HepG2 (cell line): Measurements from ENCODE around the gene PYGO2. TPM values are rescaled to one million over a fixed set of nuclear protein-coding genes. Genes with fewer than 3 reads are reported as not detected.

Experiments
- ARID2 ChIP-seq: sonication (generic); formaldehyde crosslinking; IDR thresholded peaks from 2 replicates; pipeline ENCODE4 v1.8.1; 2022; ENCODE audit warnings: mild to moderate bottlenecking, missing genetic modification reagents, borderline replicate concordance
- ARID4A ChIP-seq: sonication (generic); formaldehyde crosslinking; IDR thresholded peaks from 2 replicates; pipeline ENCODE4 v1.5.0; 2020; ENCODE audit warnings: mild to moderate bottlenecking, missing genetic modification reagents, borderline replicate concordance
- BCL6 ChIP-seq: IDR thresholded peaks from 2 replicates; pipeline ENCODE4 v1.6.1; 2016; ENCODE audit warnings: missing genetic modification reagents, missing compliant biosample characterization
- FOXO4 ChIP-seq: sonication (generic); formaldehyde crosslinking; conservative IDR thresholded peaks from 2 replicates; pipeline ENCODE4 v1.8.1; 2023; ENCODE audit warnings: missing genetic modification reagents
- FOXP1 ChIP-seq, 2 experiments: fragments of 450-650 bp in 1 of 2; IDR thresholded peaks; 2 replicates each; pipeline ENCODE4 v1.6.1; 2017 to 2018; ENCODE audit warnings: antibody characterized with exemption in 1 of 2
- GATAD1 ChIP-seq: IDR thresholded peaks from 2 replicates; pipeline ENCODE4 v1.6.1; 2016; ENCODE audit warnings: missing genetic modification reagents, missing compliant biosample characterization
- HNF4A ChIP-seq: sonication (generic); formaldehyde crosslinking; IDR thresholded peaks from 2 replicates; pipeline ENCODE4 v1.4.0; 2020; ENCODE audit warnings: missing genetic modification reagents
- HNRNPL ChIP-seq: fragments of 200-400 bp; formaldehyde crosslinking; IDR thresholded peaks from 2 replicates; pipeline ENCODE4 v1.6.1; 2017; ENCODE audit warnings: mild to moderate bottlenecking, low read depth, low read length
- MEF2D ChIP-seq: sonication (generic); formaldehyde crosslinking; IDR thresholded peaks from 2 replicates; pipeline ENCODE4 v1.5.1; 2020; ENCODE audit warnings: mild to moderate bottlenecking, missing genetic modification reagents
- PHF20 ChIP-seq: sonication (generic); formaldehyde crosslinking; IDR thresholded peaks from 2 replicates; pipeline ENCODE4 v1.5.0; 2020; ENCODE audit warnings: mild to moderate bottlenecking, missing genetic modification reagents
- RARG ChIP-seq: sonication (generic); formaldehyde crosslinking; IDR thresholded peaks from 2 replicates; pipeline ENCODE4 v1.4.0; 2020; ENCODE audit warnings: low read depth, mild to moderate bottlenecking, missing genetic modification reagents
- RBFOX2 ChIP-seq: fragments of 200-400 bp; formaldehyde crosslinking; IDR thresholded peaks from 2 replicates; pipeline ENCODE4 v1.6.1; 2017; ENCODE audit warnings: low read depth, mild to moderate bottlenecking, low read length
- SAP130 ChIP-seq: IDR thresholded peaks from 2 replicates; pipeline ENCODE4 v1.6.1; 2016; ENCODE audit warnings: low read depth
- SP1 ChIP-seq, 2 experiments: fragments of 450-650 bp in 1 of 2; sonication (generic) in 1 of 2; formaldehyde crosslinking in 1 of 2; IDR thresholded peaks; 2 replicates each; pipeline versions ENCODE4 v1.4.0 to v1.6.1; 2016 to 2020; ENCODE audit warnings: missing genetic modification reagents in 1 of 2
- TFE3 ChIP-seq: IDR thresholded peaks from 2 replicates; pipeline ENCODE4 v1.6.1; 2016
- TIGD3 ChIP-seq: sonication (generic); formaldehyde crosslinking; IDR thresholded peaks from 2 replicates; pipeline ENCODE4 v1.5.1; 2020; ENCODE audit warnings: mild to moderate bottlenecking, missing genetic modification reagents, borderline replicate concordance
- ZBTB38 ChIP-seq: sonication (generic); formaldehyde crosslinking; IDR thresholded peaks from 2 replicates; pipeline ENCODE4 v1.5.1; 2020; ENCODE audit warnings: mild to moderate bottlenecking, missing genetic modification reagents
- ZNF362 ChIP-seq: sonication (generic); formaldehyde crosslinking; IDR thresholded peaks from 2 replicates; pipeline ENCODE4 v1.4.0; 2020; ENCODE audit warnings: missing genetic modification reagents, mild to moderate bottlenecking, borderline replicate concordance
- ZNF431 ChIP-seq: sonication (generic); formaldehyde crosslinking; IDR thresholded peaks from 2 replicates; pipeline ENCODE4 v1.9.0; 2022; ENCODE audit warnings: missing genetic modification reagents, low read depth, mild to moderate bottlenecking, borderline replicate concordance
- polyA plus RNA-seq, 8 experiments: library from polyadenylated mRNA; depleted of rRNA in 3 of 8; stranded (reverse) in 7 of 8; unstranded in 1 of 8; fragments of >200 nt; fragmentation: Illumina TruSeq in 4 of 8; extraction: Trizol in 4 of 8; gene quantifications; 2 replicates each; pipeline versions ENCODE4 v1.2.1 to v1.2.3, GENCODE V29; 2011 to 2016; ENCODE audit warnings: low read depth in 4 of 8, missing spikeins in 1 of 8, mixed read lengths in 1 of 8; ENCODE audit not compliant: insufficient read depth in 1 of 8
- total RNA-seq, 5 experiments: library from RNA; depleted of rRNA; stranded (reverse); fragments of >200 nt; fragmentation: Illumina TruSeq; extraction: Trizol; gene quantifications; 2 replicates each; pipeline ENCODE4 v1.2.3, GENCODE V29; 2016; ENCODE audit warnings: low read depth in 1 of 5

The PYGO2 gene
- total and polyA plus RNA-seq, 2 of the 13 experiments (the other 11 are each of a cell fraction or from before 2014, with no cell fraction given): 20.3 to 21.8 TPM

GRCh38 chr1:155003766-155004351, 42.3 kb upstream of the PYGO2 start (continued):
- TF ChIP-seq TFE3 (CRISPR knock-in tag) (0 out of 2 replicates have a peak, but pooled peaks have one; percentile 26), PHF20 (CRISPR knock-in tag) (0 out of 2 replicates have a peak, but pooled peaks have one; percentile 15), FOXP1 (IDR thresholded peaks at IDR 0.05) (no peak), FOXP1 (CRISPR knock-in tag; IDR thresholded peaks at IDR 0.05) (peak; percentile 20; the same call in 1 of the 2 replicates), SAP130 (CRISPR knock-in tag) (peak; percentile 51; the same call in 1 of the 2 replicates), ARID4A (CRISPR knock-in tag) (peak; percentile 52), RARG (CRISPR knock-in tag) (no peak), FOXO4 (CRISPR knock-in tag) (0 out of 2 replicates have a peak, but pooled peaks have one; percentile 10), ZBTB38 (CRISPR knock-in tag) (0 out of 2 replicates have a peak, but pooled peaks have one; percentile 26), HNF4A (CRISPR knock-in tag) (peak; percentile 44), MEF2D (CRISPR knock-in tag) (0 out of 2 replicates have a peak, but pooled peaks have one; percentile 34), GATAD1 (CRISPR knock-in tag) (peak; percentile 26; the same call in 1 of the 2 replicates), RBFOX2 (0 out of 2 replicates have a peak, but pooled peaks have one; percentile 29), SP1 (IDR thresholded peaks at IDR 0.05) (no peak), SP1 (CRISPR knock-in tag; IDR thresholded peaks at IDR 0.05) (no peak), TIGD3 (CRISPR knock-in tag) (0 out of 2 replicates have a peak, but pooled peaks have one; percentile 21), ZNF431 (0 out of 2 replicates have a peak, but pooled peaks have one; percentile 0), ZNF362 (CRISPR knock-in tag) (no peak), ARID2 (CRISPR knock-in tag) (no peak; the same call in 1 of the 2 replicates), BCL6 (0 out of 2 replicates have a peak, but pooled peaks have one; percentile 17), HNRNPL (0 out of 2 replicates have a peak, but pooled peaks have one; percentile 18)
